22Rv1 (cell line): ENCODE results near the gene ZNF831.

Experiments
- H3K27ac ChIP-seq: fragments of 450-650 bp; 2 replicates; pipeline ENCODE4 v1.5.1; 2017
- ZFX ChIP-seq: fragments of 450-650 bp; IDR thresholded peaks from 2 replicates; pipeline ENCODE4 v1.6.1; 2017; ENCODE audit warnings: antibody characterized with exemption, borderline replicate concordance
- TF ChIP-seq, protein P1 (sequence below): fragments of 450-650 bp; IDR thresholded peaks from 2 replicates; pipeline ENCODE4 v1.5.1; 2017; ENCODE audit warnings: mild to moderate bottlenecking

The ZNF831 gene

DNA sequence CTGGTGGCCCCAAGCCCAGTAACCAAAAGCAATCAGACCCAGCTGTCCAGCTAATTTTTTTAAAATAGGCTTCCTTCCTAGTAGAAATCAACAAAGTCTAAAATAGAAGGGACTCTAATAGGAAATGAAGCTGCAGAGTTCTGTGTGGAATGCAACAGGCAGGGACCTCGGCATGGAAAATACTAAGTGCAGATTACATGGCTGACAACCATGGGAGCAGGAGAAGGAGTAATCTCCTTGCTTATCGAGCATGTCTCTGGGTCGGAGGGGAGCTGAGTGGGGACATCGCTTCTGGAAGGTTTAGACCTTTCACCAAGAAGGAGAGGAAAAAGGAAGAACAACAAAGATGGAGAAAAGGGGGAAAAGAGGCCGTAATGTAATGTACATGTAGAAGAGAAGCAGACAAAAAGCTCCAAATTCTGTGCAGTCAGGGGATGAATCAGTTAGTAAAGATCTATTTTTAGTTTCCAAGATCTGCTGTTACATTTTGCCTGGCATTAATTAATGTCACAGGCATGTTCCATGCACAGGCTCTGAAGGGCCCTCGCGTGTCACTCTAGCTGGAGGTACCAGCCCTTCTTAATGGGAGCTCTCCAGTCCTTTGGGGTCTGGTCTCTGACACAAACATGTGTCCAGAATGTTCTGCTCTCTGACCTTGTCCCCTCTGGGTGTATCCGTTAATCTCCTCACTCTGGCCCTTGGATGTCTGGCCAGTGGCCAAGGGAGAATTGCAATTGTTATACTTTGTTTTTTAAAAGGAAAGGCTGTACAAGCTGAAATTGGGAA is 16.6 kb upstream of the ZNF831 start:
- TF ChIP-seq ZFX: no peak
- TF ChIP-seq, protein P1, sequence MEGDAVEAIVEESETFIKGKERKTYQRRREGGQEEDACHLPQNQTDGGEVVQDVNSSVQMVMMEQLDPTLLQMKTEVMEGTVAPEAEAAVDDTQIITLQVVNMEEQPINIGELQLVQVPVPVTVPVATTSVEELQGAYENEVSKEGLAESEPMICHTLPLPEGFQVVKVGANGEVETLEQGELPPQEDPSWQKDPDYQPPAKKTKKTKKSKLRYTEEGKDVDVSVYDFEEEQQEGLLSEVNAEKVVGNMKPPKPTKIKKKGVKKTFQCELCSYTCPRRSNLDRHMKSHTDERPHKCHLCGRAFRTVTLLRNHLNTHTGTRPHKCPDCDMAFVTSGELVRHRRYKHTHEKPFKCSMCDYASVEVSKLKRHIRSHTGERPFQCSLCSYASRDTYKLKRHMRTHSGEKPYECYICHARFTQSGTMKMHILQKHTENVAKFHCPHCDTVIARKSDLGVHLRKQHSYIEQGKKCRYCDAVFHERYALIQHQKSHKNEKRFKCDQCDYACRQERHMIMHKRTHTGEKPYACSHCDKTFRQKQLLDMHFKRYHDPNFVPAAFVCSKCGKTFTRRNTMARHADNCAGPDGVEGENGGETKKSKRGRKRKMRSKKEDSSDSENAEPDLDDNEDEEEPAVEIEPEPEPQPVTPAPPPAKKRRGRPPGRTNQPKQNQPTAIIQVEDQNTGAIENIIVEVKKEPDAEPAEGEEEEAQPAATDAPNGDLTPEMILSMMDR: no peak

DNA sequence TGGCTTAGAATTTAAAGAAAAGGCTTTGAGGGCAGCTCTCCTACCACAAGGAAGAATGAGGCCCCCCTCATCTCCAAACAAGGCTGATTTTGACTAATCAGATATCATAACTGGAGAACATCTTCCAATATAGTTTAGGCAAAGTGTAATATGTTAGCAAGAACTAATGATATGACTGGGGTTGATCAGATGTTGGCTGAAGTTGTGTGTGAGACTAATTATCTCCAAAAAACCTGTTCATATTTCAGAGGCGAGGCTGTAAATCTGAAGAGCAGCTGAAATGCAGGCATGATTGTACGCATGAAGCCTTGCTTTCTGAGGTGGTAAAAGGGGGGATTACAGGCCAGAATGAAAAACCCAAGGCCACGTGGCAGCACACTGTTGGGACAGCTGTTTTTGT is 16.0 kb upstream of the ZNF831 start:
- TF ChIP-seq ZFX: no peak
- TF ChIP-seq, protein P1: no peak
- H3K27ac ChIP-seq: no peak overlapping the region

More for the DNA sequence above, 16.6 kb upstream of the ZNF831 start:
- H3K27ac ChIP-seq: no peak overlapping the region

DNA sequence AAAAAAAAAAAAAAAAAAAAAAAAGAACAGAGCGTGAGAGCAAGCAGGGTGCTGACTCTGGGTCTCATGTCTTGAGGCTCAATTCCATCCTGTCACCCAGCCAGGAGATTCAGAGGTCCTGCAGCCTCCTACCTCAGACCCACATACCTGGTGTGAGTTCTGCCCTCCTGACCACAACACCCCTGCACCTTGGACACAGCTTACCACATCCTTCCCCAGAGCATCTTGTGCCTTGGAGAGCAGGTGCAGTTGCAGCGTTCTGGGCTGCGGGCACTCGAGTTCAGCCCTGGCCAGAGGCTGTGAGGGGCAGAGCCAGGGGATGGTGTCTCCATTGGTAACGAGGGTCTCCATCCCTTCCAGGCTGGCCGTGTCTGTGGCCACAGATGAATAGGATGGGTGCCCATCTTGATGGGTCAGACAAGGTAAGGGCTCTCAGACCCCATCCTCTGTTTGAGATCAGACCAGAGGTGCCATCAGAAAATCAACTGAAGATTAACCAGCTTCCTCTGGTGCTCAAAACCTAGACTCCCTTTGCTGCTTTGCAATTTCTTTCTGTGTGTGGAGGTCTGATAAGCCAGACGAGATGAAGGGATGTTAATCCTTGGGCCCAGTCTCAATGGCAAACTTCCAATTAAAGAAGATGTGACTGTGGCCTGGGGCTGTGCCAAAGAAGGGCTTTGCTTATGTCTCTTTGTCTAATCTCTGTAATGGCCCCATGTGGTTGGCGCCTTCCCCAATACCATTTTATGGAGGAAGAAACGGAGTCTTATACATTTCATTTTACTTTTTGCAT is 14.7 kb upstream of the ZNF831 start:
- no peak for TF ChIP-seq ZFX
- TF ChIP-seq, protein P1: no peak
- no peak overlapping the region for H3K27ac ChIP-seq

DNA sequence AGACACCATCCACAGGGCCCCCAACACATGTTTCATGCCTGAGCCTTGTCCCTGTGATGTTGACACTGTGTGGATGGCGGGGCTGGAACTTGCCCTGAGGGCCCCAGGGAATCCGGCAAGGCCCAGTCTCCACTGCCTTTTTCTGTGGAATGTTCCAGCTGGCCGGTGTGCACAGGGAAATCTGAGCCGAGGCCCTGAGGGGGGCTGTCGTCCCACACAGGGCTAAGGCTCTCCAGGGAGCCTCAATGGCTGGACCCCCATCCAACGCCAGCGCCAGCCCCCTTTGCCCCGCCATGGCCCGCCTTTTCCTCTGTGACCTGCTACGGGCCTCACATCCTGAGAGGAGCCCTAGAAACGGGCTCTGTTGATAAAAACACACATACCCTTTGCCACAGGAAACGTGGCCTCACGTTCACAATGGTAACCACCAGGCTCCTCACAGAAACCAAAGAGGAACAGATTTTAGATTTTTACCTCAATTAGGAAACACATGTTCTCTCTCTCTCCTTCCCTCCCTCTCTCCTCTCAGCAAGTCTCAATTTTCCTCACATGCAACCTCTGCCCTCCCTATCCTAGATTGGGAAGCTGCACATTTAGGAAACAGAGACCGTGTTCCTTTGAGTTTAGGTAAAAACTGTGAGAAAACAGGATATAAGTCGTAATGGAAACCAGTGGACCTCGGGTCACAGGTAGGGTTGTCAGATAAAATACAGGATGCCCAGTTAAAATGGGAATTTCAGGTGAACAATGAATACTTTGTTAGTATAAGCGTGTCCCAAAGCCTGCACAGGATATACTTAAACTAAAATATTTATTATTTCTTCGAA is 13.7 kb upstream of the ZNF831 start:
- no peak overlapping the region for H3K27ac ChIP-seq
- TF ChIP-seq ZFX: no peak
- TF ChIP-seq, protein P1: no peak

DNA sequence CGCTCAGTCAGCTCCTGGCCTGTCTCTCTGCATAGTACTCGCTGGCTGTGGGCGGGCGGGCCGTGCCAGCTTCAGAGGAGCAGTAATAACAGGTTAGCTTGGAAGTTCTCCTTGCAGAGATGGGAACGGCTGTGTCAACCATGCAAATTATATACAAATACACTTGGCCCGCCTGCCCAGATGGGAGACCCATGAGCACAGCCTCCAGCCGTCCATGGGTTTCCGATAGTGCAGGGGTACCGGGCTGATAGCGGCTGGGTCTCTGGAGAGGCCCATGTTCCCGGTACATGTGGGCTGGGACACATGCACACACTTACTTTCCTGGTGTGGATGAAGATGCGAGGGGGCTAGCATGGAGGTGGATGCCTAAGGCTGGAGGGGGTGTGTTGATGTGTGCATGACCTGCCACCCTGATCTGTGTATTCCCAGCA is 12.8 kb upstream of the ZNF831 start:
- TF ChIP-seq ZFX: no peak
- TF ChIP-seq, protein P1: no peak
- no peak overlapping the region for H3K27ac ChIP-seq

DNA sequence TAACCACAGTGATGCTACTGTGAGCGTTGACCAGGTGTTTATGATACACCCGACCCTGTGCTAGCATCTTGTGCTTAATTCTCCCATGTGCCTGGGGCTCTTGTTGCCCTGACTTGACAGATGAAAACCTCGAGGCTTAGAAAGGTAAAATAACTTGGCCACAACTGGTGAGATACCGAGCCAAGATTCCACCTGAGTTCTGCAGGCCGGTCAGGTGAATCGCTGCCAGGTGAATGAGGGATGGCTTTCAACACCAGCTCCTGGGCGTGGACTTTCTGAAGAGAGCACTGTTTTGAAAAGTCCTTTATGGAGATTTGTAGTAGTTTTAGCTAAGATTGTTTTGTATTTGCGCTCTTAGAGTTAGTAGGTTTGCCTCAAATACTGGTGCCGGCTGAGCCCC is 12.2 kb upstream of the ZNF831 start:
- H3K27ac ChIP-seq: no peak overlapping the region
- TF ChIP-seq ZFX: no peak
- TF ChIP-seq, protein P1: no peak
